Stimulated activated CD4-positive, alpha-beta T cell treated with anti-CD3 and anti-CD28 coated beads, Interleukin-12 subunit alpha, Interleukin-12 subunit beta, amount 100 ng/mL, for 4 hours (primary cell): Measurements from ENCODE around the gene AIP.
"Not testable (repeated sequence)": the region's sequence is repeated elsewhere in the genome, so short reads cannot be mapped to it uniquely, and the experiment has no call there.

ENCODE experiments used
- DNase-seq: peaks from one replicate; pipeline ENCODE4 v3.0.0-alpha.2; 2020

AIP gene

DNA sequence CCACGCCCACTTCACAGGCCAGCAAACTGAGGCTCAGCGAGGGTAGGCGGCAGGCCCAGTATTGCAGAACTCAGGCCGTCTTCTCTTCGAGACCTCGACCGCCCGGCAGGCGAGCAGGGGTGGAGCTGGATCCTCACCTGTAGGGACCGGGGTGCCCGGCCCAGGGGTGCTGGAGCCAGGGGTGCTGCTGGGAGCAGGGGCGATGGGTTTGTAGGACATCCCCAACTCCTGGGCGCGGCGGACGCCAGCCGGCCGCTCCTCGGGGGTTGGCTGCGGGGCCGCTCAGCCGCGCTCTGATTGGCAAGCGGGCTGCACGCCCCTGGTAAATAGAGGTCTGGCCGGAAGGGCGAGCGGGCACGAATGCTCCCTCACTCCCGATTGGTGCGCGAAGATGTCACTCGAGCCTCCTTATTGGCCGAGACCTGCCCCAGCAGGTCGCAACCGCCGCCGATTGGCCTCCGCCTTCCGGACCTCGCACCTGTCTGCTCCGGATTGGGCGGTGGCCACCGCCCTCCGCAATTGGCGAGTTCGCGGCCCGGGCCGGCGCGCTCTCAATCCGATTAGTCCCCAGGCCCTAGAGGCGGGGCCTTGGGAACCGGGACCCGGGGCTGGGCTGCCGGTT lies 25.1 kb downstream of the AIP start, which contains the start of gene CDK2AP2:
TSS of gene CDK2AP2 (minus strand) at position 299 of the 622 bp plus-strand sequence. CDS start at position 219, 80 bp downstream.
- peak; percentile 98 for DNase-seq

DNA sequence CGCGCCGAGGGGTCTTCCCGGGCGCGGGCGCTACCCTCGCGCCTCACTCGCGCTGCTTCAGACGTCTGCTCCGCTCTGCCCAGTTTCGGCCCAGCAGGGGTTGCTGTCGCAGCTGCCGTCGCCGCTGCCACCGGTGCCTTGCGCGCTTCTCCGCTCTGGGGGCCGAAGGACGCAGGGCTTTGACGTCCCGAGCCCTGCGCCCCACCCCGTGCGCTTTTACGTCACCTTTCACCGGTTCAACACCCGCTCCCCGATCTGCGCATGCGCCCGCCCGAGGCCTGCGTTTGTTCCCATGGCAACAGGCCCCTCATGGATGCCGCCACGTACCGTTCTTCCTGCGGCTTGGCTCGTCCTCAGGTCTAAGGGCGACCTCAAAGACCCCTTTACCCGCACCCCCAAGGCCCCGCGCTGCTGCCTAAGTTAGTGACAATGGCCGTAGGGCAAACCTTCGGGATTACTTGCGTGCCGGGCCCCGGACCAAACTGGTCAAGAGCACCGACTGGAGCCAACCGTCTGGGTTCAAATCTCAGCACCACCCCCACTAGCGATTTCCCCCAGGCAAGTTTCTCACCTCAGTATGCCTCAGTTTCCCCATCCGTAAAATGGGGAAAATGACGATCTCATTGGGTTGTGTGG lies 25.8 kb downstream of the AIP start:
- peak; percentile 100 for DNase-seq

DNA sequence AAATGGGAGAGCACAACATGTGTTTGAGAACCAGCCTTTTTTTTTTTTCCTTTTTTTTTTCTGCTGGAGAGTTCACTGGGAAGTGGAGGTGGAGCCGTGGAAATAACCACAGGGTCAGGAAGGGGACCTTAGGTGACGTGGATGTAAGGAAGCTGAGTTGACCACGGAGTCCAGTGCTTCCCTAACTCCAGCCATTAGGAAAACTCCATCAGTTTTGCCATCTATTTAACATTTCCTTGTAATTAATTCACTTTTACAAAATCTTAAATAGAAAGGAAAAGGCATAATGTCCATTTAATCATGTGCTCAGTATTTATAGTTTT lies 27.2 kb downstream of the AIP start:
- no peak for DNase-seq

DNA sequence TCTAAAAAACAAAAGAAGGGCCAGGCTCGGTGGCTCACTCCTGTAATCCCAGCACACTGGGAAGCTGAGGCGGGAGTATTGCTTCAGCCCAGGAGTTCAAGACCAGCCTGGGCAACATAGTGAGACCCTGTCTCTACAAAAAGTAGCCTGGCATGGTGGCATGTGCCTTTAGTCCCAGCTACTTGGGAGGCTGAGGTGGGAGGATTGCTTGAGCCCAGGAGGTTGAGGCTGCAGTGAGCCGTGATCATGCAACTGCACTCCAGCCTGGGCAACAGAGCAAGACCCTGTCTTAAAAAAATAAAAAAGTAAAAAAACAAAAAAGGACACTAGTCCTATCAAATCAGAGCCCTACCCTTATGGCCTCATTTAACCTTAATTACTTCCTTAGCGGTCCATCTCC lies 28.7 kb downstream of the AIP start:
- not testable (repeated sequence) for DNase-seq

DNA sequence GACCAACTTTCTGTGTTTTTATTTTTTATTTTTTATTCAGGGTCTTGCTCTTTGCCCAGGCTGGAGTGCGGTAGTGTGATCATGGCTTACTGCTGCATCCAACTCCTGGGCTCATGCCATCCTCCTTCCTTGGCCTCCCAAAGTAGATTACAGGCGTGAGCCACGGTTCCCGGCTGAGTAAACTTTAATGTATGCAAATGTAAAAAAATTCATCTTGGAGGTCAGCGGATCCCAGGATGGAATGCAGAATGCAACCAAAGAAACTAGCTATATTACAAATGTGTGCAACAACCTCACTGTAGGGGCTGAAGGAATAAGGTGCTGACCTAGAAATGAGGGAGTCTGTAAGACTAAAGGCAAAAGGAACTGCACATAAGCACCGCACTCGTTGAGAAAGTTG lies 31.3 kb downstream of the AIP start:
- no peak for DNase-seq

DNA sequence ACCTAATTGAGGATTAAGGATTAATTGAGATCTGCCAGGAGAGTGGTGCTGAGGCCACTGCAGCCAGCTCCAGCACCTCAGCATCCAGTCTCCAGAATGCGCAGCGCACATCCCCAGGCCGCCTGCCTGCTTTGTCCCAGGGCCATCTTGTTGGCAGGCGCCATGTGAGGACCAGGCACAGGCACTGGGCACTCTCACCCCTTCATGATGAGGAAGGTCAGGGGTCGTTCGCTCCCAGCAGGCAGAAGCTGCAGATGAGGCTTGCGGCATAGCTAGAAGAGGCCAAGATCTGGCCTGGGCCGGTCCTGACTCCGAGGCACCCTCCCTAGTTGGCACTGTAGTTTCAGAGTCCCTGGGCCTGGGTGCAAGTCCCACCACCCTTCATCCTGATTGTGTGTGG lies 34.0 kb downstream of the AIP start:
- DNase-seq = no peak

DNA sequence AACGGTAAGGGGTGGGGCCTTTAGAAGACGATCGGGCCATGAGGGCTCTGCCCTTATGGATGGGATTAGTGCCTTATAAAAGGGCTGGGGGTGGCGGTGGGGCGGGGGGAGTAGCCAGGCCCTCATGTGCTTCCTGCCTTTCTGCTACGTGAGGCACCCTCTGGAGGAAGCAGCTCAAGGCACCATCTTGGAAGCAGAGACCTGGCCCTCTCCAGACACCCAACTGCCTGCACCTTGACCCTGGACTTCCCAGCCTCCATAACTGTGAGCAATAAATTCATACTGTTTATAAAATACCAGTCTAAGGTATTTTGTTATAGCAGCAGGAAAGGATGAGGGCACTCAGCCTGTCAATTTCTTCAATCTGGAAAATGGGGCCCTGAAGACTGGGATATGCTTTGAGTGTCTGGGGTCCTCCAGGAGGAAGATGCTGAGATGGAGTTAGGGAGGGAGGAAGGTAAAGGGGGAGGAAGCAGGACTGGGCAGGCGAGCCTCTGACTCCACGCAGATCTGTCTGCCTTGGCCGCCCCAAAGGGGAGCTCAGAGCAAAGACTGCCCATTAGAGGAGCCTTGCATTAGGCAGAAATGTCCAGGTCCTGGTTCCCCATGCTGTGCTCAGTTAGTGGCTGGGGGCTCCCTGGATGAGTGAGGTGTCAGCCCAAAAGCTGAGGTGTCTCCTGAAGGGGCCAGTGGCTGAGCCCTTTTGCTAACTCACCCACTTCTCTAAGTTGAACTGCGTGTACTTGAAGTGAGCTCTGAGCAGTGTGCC lies 35.1 kb downstream of the AIP start:
- DNase-seq = no peak

DNA sequence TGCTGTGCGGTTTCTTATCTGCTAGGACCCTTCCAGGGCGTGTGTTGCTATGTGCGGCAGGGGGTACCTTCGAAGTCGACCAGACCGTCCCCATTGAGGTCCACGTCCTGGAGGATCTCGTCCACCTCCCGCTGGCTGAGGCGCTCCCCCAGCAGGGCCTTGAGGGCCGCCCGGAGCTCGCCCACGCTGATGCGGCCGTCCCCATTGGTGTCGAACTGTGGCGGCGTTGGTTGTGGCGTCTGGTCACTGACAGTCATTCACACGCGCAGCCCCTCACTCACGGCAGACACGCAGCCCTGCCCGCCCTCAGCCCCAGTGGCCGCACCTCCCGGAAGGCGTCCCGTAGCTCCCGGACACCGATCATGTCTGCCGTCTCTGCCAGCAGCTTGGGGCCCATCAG lies 36.9 kb downstream of the AIP start:
- no peak for DNase-seq

DNA sequence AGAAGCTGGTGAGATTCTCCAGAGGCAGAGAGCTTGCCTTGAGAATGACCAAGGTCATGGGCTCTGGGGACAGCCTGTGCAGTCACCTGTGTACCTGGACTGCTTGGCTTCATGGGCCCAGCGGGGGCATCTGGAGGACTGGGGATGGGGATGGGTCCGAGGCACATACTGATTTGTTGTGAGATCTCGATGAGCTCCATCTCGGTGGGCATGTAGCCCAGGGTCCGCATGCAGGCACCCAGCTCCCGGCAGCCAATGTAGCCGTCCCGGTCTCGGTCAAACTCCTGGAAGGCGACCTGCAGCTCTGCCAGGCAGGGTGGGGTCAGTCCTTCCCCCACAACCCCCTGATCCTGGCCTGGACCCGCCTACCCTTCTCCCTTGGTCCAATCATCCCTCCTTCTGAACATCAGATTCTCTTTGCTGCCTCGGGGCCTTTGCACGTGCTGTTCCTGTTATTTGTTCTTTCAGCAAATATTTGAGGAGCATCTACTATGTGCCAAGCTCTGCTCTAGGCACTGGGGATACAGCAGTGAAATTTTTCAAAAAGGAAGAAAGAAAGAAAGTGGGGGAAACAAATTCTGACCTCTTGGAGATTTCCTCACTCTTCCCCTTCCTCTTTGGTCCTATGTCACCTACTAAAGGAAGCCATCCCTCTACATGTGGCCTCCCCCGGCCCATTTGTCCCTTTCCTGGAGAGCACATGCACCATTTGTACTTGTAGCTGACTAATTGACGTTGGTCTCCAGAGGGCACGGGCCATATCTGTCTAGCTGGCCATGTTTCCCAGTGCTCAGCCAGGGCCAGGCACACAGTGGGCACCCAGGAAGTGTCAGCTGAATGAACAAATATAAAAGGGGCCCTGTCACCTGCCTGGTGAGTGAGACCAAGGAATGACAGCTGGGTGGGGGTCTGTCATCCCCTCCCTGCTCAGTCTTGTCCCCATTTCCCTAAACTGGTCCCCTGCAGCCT lies 38.3 kb downstream of the AIP start:
- DNase-seq = no peak

DNA sequence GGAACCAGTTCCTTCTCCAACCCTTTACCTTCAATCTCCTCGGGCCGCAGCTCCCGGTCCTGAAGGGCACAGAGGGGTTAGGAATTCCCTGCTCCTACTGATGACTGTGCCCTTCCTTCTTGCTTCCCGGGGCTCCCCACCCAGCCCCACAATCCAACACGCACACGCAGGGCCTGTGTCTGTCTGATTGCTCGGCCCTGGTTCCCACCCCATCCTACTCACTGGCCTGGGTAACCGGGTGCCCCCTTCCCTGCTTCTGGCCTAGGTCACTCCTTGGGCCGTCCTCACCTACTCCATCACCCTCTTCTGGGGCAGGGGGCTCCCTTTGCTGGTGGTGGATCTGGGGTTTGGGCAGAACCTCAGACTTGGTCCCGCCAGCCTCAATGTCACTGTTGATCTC lies 39.1 kb downstream of the AIP start:
- no peak for DNase-seq

DNA sequence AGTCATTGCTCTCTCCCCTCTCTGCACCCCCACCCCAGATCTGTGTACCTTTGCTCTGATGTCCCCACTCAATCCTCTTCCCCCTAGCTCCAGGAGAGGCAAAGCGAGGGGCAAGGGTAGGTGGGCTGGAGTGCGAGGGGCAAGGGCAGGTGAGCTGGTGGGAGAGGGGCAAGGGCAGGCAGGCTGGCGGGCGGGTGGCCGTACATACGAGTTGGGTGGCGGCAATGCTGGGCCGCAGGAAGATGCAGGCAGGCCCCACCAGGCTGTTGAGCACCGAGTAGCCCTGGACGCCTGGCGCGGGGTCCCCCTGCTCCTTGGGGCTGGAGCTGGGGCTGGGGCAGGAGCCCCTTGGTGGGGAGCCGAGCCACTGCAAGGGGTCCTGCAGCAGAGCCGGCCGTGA lies 39.5 kb downstream of the AIP start:
- no peak for DNase-seq

DNA sequence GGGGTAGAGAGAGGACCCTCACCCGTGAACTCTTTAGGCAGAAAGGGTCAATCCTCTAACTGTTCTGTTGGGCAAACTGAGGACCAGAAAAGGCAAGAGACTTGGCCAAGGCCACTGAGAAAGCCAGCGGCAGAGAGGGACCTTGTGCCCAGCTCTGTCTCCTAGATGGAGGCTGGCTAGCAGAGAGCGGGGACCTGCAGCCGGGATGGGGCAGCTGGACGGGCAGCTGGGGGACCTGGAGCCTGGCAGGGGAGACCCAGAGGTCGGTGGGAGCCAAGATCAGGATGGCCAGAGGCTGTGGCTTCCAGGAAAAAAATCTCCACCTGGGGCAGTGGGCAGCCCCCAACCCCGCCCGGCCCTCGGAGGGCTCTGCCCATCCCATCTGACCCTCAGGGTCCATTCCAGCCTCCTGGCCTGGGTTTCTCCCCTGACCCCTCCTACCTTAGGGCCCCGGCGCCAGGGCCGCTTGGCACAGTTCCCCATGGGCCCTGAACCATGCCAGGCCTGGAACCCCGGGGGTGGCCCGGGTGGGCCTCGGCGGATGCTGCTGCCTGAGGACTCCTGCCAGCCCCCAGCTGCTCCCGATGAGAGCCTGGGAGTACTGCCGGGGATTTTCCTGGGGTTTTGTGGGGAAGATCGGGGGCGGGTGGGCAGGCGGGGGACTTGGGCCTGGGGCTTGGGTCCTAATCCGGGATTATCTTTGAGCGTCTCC lies 40.2 kb downstream of the AIP start, which contains the start of gene CABP2:
TSS of gene CABP2 (minus strand) at position 603 of the 712 bp plus-strand sequence. CDS start at position 483, 120 bp downstream.
- no peak for DNase-seq

DNA sequence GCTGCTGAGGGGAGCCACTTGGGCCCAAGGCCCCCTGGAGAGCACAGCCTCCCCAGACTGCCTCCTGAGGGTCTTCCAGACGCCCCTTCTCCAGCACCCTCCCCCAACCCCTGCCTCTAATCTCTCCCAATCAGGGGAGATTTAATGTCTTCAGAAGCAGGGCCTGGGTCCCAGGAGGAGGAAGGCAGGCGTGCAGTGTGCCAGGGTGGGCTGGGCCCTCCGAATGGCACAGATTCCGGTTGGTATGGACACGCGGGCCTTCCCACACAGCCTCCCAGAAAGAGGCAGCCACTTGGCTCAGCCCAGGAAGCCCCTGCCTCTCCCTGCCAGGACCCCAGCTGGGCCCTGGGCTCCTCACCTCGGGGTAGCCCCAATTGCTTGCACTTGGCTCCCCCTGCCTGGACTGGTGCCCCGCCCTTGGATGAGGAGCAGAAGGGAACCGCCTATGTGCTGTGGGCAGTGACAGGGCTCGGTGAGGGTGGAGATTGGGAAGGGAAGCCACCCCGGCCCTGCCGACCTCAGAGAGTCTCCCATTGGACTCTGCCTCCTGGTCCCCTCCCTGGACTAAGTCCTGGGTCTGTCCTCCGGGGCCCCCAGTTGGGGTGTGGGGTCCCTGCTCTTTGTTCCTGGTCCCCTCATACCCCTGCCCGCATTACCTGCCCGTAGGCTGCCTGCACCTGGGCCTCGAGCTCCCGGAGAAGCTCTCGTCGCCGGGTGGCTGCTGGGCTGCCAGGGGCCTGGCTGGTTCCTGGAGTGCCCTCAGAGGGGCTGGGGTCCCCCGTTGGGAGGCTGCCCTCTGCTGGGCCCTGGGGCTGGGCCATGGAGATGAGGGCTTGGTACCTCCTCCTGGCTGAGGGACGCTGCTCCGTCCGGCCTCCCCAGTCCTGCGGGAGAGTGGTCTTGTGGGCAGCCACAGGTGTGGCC lies 41.0 kb downstream of the AIP start:
- DNase-seq = no peak

DNA sequence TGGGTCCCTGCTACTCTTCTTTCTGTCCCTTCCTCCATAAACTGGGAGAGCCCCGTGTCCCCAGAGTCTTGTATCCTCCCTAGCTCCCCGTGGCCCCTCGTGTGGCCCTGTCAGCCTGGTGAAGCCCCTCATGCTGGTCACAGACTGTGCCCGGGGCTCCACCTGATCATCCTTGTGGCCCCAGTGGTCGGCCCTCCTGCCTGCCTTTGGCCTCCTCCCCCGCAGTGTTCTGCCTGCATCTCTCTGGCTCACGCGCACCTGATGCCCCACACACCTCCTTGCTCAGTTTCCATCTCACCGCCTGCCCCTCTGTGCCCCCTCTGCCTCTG lies 41.6 kb downstream of the AIP start:
- DNase-seq = no peak

DNA sequence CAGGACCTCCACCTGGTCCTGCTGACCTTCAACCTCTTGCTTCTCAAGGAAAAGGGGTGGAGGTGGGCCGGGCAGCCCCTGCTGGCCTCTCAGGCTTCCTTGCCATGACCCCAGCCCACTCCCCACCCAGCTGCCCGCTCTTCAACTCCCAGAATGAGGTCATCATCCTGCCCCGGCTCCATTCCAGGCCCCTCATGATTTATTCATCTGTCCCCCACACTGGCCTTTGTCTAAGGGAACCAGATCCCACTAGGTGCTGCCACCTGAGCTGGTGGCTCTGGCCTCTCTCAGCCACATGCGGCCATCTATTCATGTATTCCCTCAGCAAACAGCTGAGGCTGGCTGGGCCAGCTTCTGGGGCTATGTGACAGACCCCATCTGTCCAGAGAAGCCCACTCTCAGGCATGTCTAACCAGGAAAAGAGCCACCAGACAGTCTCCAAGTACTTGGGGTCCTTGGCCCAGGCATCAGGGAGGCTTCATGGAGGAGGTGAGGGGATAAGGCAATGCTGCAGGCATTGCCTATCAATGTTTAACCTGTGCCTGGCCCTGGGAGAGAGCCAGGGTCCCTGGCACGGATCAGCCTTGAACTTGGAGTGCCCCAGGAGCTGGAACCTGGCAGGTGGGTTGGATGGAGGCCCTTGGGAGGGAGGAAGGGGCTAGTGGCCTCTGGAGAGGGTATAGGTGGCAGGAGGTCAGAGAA lies 42.6 kb downstream of the AIP start:
- no peak for DNase-seq

DNA sequence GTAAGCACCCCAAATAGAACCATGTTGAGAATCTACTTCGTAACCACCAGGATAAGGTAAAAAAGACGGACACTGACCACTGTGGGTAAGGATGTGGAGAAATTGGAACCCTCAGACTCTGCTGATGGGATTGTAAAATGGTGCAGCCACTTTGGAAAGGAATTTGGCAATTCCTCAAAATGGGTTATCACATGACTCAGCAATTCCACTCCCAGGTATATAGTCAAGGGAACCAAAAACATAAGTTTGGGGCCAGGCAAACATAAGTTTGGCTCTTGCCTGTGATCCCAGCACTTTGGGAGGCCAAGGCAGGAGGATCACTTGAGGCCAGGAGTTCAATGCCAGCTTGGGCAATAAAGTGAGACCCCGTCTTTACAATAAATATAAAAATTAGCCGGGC lies 45.5 kb downstream of the AIP start:
- DNase-seq = no peak

DNA sequence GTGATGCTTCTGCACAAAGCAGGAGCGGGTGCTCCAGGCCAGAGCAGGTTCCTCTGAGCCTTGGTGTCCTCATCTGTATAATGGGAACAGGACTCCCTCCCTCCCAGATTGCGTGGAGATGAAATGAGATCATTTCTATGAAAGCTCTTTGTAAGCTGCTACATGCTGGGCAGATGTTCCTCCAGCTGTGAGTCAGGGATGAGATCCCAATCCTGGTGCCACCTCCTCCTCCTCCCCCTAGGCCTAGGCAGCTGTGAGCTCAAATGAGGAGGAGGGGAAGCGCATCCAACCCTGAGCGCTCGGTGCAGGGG lies 47.4 kb downstream of the AIP start:
- DNase-seq = no peak

DNA sequence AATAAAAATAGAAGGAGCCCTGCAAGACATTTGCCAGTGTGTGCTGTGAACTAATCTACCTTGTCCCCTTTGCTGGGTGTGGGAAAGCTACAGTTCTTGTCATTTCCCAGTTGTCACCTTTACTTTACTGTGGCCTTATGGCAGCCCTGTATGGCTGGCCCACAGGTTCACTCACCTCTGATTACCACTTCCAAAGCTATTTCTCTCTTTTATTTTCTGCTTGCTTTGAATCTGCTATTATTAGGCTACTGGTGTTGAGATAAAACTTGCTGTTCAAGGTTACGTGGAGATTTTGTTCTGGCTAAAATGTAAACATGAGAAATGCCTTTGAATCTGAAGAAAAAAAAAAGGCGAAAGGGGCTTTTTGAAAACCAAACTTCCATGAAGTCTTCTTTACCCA lies 50.1 kb downstream of the AIP start:
- DNase-seq = no peak

DNA sequence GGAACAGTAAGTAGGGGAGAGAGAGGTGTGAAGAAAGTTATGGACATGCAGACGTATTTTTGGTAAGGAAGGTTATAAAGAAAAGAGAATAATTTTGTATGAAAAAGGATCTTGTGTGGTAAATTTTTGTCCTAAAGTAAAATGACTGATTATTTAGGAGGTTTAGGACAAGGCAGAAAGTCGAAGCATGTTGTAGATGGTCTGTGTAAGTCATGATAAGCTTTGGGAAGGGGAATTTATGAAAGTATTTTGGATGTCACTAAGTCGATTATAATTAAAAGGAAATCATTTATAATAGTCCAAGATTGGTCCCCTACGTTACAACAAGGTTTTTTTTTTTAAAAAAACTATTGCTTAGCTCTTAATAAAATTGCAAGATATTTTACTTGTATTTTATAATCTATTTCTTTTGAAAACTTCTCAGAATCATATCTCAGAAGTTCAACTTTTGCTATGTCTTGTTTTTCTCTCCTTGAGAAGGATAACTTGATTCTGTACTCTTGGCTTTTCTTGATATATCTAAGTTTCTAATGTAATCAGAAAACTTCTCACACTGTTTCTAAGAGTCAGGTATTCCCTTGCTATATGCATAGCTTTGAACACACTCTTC lies 51.3 kb downstream of the AIP start:
- DNase-seq = no peak

DNA sequence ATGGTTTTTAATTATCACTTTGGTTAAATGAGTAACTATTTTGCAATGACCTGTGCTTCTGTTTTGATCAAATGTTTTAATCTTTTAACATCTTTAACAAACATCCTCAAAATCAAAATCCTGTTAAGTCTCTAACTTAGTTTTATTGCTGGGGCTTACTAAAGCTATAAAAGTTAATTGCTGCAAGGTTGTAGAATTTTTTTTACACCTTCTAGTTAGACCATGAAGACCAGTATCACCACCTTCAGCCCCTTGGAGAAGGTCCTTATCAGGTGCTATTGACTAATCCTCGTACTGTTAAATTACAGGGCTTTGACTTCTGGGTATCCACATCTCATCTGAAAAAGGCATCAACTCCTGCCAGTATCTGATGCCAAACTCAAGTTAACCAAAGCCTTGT lies 52.7 kb downstream of the AIP start:
- no peak for DNase-seq

DNA sequence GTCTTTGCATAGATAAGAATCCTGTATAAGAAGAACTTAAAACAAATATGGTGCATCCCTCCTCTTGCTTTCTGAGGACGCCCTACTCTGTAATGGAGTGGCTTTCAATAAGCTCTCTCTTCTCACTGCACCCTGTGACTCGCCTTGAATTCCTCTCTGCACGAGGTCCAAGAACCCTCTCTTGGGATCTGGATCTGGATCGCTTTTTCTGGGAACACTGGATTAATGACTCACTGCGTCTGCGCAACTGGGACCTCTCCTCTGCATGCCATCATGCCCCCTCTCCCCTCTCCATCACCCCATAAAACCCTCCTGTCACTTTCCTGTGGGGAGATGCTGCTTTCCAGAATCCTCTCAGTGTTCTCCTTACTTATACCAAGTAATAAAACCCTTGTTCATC lies 55.5 kb downstream of the AIP start:
- DNase-seq = no peak
